Measurements from ENCODE around the gene TMUB1.

Gene TMUB1

GRCh38 chr7:151124899-151125399 is 41.7 kb upstream of the TMUB1 start:
- peak overlapping the region; percentile 34 for H3K18ac ChIP-seq (ENCODE audit: low read length)
- H3K9ac ChIP-seq (ENCODE audit: low read length): no peak overlapping the region
- no peak overlapping the region for H3K14ac ChIP-seq (ENCODE audit: low read length)
- H2AK5ac ChIP-seq (ENCODE audit: low read length): no peak overlapping the region
- H3K27me3 ChIP-seq (ENCODE audit: insufficient read depth, low read length): no peaks in the 10 kb centered on the region
- H2AFZ ChIP-seq (ENCODE audit: insufficient read depth, low read length, poor library complexity): no peak overlapping the region
- no peak overlapping the region for H3K23ac ChIP-seq (ENCODE audit: low read length)
- H4K91ac ChIP-seq (ENCODE audit: low read depth, low read length): no peak overlapping the region
- DNase-seq: no peak
- no peak overlapping the region for H3K27ac ChIP-seq (ENCODE audit: low read depth, low read length)
- no peak overlapping the region for H2BK120ac ChIP-seq (ENCODE audit: insufficient read depth, low read length, poor library complexity)
- H3K36me3 ChIP-seq (ENCODE audit: control insufficient read depth in 1 of 2, insufficient read depth in 2 of 2, low read length in 2 of 2): peaks cover 86 to 87% of the 10 kb centered on the region in 2 experiments
- H2BK5ac ChIP-seq (ENCODE audit: low read depth, low read length, poor library complexity): no peak overlapping the region
- no CpG with 5 or more reads among the region's 14 CpGs for WGBS (ENCODE audit: extremely low coverage, insufficient coverage, insufficient read length)
- H3K4me2 ChIP-seq (ENCODE audit: low read length): peak overlapping the region; percentile 75
- H3K79me2 ChIP-seq (ENCODE audit: control insufficient read depth, insufficient read depth, low read length, poor library complexity): no peaks in the 10 kb centered on the region
- peaks cover 2% of the 10 kb centered on the region for H3K9me3 ChIP-seq (ENCODE audit: insufficient read depth, low read depth, low read length)
- no peak overlapping the region for H2BK12ac ChIP-seq (ENCODE audit: low read length)
- H3K4me3 ChIP-seq (ENCODE audit: low read depth, low read length): no peak overlapping the region
- peaks cover 14 to 18% of the 10 kb centered on the region in 2 experiments for H3K4me1 ChIP-seq (ENCODE audit: control insufficient read depth in 1 of 2, insufficient read depth in 2 of 2, low read length in 2 of 2)
- no peak overlapping the region for H3K4ac ChIP-seq (ENCODE audit: low read depth, low read length)
- H4K8ac ChIP-seq (ENCODE audit: low read depth, low read length): no peak overlapping the region
- peaks cover 2% of the 10 kb centered on the region for H3K79me1 ChIP-seq (ENCODE audit: low read length)
- no peak overlapping the region for H4K12ac ChIP-seq (ENCODE audit: low read depth, low read length)

- no CpG with 5 or more reads among the region's 7 CpGs for WGBS (ENCODE audit: extremely low coverage, insufficient coverage, insufficient read length)
- no peak overlapping the region for H4K12ac ChIP-seq (ENCODE audit: low read depth, low read length)
- H3K4me1 ChIP-seq (ENCODE audit: control insufficient read depth in 1 of 2, insufficient read depth in 2 of 2, low read length in 2 of 2): peaks cover 14 to 18% of the 10 kb centered on the region in 2 experiments
- peaks cover 2% of the 10 kb centered on the region for H3K9me3 ChIP-seq (ENCODE audit: insufficient read depth, low read depth, low read length)
- no peak overlapping the region for H3K23ac ChIP-seq (ENCODE audit: low read length)
- H2AFZ ChIP-seq (ENCODE audit: insufficient read depth, low read length, poor library complexity): no peak overlapping the region
- H2BK120ac ChIP-seq (ENCODE audit: insufficient read depth, low read length, poor library complexity): no peak overlapping the region
- no peak overlapping the region for H3K14ac ChIP-seq (ENCODE audit: low read length)
- H3K79me2 ChIP-seq (ENCODE audit: control insufficient read depth, insufficient read depth, low read length, poor library complexity): no peaks in the 10 kb centered on the region
- no peak overlapping the region for H2BK12ac ChIP-seq (ENCODE audit: low read length)
- peaks cover 2% of the 10 kb centered on the region for H3K79me1 ChIP-seq (ENCODE audit: low read length)
- H3K18ac ChIP-seq (ENCODE audit: low read length): peak overlapping the region; percentile 30
- H3K4ac ChIP-seq (ENCODE audit: low read depth, low read length): no peak overlapping the region
- H3K9ac ChIP-seq (ENCODE audit: low read length): no peak overlapping the region
- no peak overlapping the region for H4K8ac ChIP-seq (ENCODE audit: low read depth, low read length)
- no peak overlapping the region for H4K91ac ChIP-seq (ENCODE audit: low read depth, low read length)
- no peak overlapping the region for H2AK5ac ChIP-seq (ENCODE audit: low read length)
- H3K36me3 ChIP-seq (ENCODE audit: control insufficient read depth in 1 of 2, insufficient read depth in 2 of 2, low read length in 2 of 2): peaks cover 86 to 87% of the 10 kb centered on the region in 2 experiments
- no peak overlapping the region for H3K27ac ChIP-seq (ENCODE audit: low read depth, low read length)
- no peaks in the 10 kb centered on the region for H3K27me3 ChIP-seq (ENCODE audit: insufficient read depth, low read length)
- H2BK5ac ChIP-seq (ENCODE audit: low read depth, low read length, poor library complexity): no peak overlapping the region
- no peak overlapping the region for H3K4me3 ChIP-seq (ENCODE audit: low read depth, low read length)
- no peak overlapping the region for H3K4me2 ChIP-seq (ENCODE audit: low read length)
- DNase-seq: no peak
Measured at GRCh38 chr7:151124481-151124880, 41.2 kb upstream of the TMUB1 start.

GRCh38 chr7:151123822-151124464 is 40.6 kb upstream of the TMUB1 start:
- Histone ChIP-seq H2AFZ (ENCODE audit: insufficient read depth, low read length, poor library complexity) (no peak overlapping the region), H3K27me3 (ENCODE audit: insufficient read depth, low read length) (no peaks in the 10 kb centered on the region), H3K4me1 (ENCODE audit: control insufficient read depth in 1 of 2, insufficient read depth in 2 of 2, low read length in 2 of 2) (peaks cover 14 to 18% of the 10 kb centered on the region in 2 experiments), H3K79me2 (ENCODE audit: control insufficient read depth, insufficient read depth, low read length, poor library complexity) (no peaks in the 10 kb centered on the region), H2BK12ac (ENCODE audit: low read length) (no peak overlapping the region), H3K27ac (ENCODE audit: low read depth, low read length) (no peak overlapping the region), H3K9ac (ENCODE audit: low read length) (no peak overlapping the region), H3K14ac (ENCODE audit: low read length) (no peak overlapping the region), H4K91ac (ENCODE audit: low read depth, low read length) (no peak overlapping the region), H4K12ac (ENCODE audit: low read depth, low read length) (no peak overlapping the region), H4K8ac (ENCODE audit: low read depth, low read length) (no peak overlapping the region), H3K4ac (ENCODE audit: low read depth, low read length) (no peak overlapping the region), H3K79me1 (ENCODE audit: low read length) (peaks cover 2% of the 10 kb centered on the region), H3K18ac (ENCODE audit: low read length) (peak overlapping the region; percentile 30), H2AK5ac (ENCODE audit: low read length) (no peak overlapping the region), H3K36me3 (ENCODE audit: control insufficient read depth in 1 of 2, insufficient read depth in 2 of 2, low read length in 2 of 2) (peaks cover 86 to 87% of the 10 kb centered on the region in 2 experiments), H3K4me3 (ENCODE audit: low read depth, low read length) (no peak overlapping the region), H2BK5ac (ENCODE audit: low read depth, low read length, poor library complexity) (no peak overlapping the region), H2BK120ac (ENCODE audit: insufficient read depth, low read length, poor library complexity) (no peak overlapping the region), H3K23ac (ENCODE audit: low read length) (no peak overlapping the region), H3K4me2 (ENCODE audit: low read length) (no peak overlapping the region), H3K9me3 (ENCODE audit: insufficient read depth, low read depth, low read length) (peaks cover 2% of the 10 kb centered on the region)
- no CpG with 5 or more reads among the region's 24 CpGs for WGBS (ENCODE audit: extremely low coverage, insufficient coverage, insufficient read length)
- DNase-seq: peak; percentile 80 to 94

- no CpG with 5 or more reads among the region's 50 CpGs for WGBS (ENCODE audit: extremely low coverage, insufficient coverage, insufficient read length)
Measured at GRCh38 chr7:151123158-151123821, 40.0 kb upstream of the TMUB1 start.

More at GRCh38 chr7:151123158-151123821, 40.0 kb upstream of the TMUB1 start:
- Histone ChIP-seq H3K4ac (ENCODE audit: low read depth, low read length) (no peak overlapping the region), H2AFZ (ENCODE audit: insufficient read depth, low read length, poor library complexity) (no peak overlapping the region), H3K79me1 (ENCODE audit: low read length) (peaks cover 2% of the 10 kb centered on the region), H3K23ac (ENCODE audit: low read length) (no peak overlapping the region), H3K9me3 (ENCODE audit: insufficient read depth, low read depth, low read length) (peaks cover 2% of the 10 kb centered on the region), H3K36me3 (ENCODE audit: control insufficient read depth in 1 of 2, insufficient read depth in 2 of 2, low read length in 2 of 2) (peaks cover 86 to 87% of the 10 kb centered on the region in 2 experiments), H3K18ac (ENCODE audit: low read length) (no peak overlapping the region), H4K91ac (ENCODE audit: low read depth, low read length) (no peak overlapping the region), H2BK12ac (ENCODE audit: low read length) (no peak overlapping the region), H3K4me1 (ENCODE audit: control insufficient read depth in 1 of 2, insufficient read depth in 2 of 2, low read length in 2 of 2) (peaks cover 14 to 18% of the 10 kb centered on the region in 2 experiments), H3K14ac (ENCODE audit: low read length) (no peak overlapping the region), H2BK120ac (ENCODE audit: insufficient read depth, low read length, poor library complexity) (no peak overlapping the region), H3K4me3 (ENCODE audit: low read depth, low read length) (no peak overlapping the region), H3K4me2 (ENCODE audit: low read length) (no peak overlapping the region), H2BK5ac (ENCODE audit: low read depth, low read length, poor library complexity) (no peak overlapping the region), H3K27me3 (ENCODE audit: insufficient read depth, low read length) (no peaks in the 10 kb centered on the region), H3K79me2 (ENCODE audit: control insufficient read depth, insufficient read depth, low read length, poor library complexity) (no peaks in the 10 kb centered on the region), H4K8ac (ENCODE audit: low read depth, low read length) (no peak overlapping the region), H2AK5ac (ENCODE audit: low read length) (no peak overlapping the region), H4K12ac (ENCODE audit: low read depth, low read length) (no peak overlapping the region), H3K27ac (ENCODE audit: low read depth, low read length) (no peak overlapping the region), H3K9ac (ENCODE audit: low read length) (no peak overlapping the region)
- no peak for DNase-seq
